GM18951 (cell line): ENCODE data around the gene ACAP2.
"Not testable (repeated sequence)": the region's sequence is repeated elsewhere in the genome, so short reads cannot be mapped to it uniquely, and the experiment has no call there.

Experiments
- POLR2A ChIP-seq: IDR thresholded peaks from 4 replicates; pipeline ENCODE4 v1.6.1; 2011; ENCODE audit warnings: mild to moderate bottlenecking; ENCODE audit not compliant: insufficient read length, insufficient read depth; ENCODE audit errors: extremely low read depth
- in situ Hi-C: fragments of 300-500 bp; cut with MboI; formaldehyde crosslinking; loops from one replicate; pipeline ENCODE4 v1.12.0; 2022; ENCODE audit warnings: low sequenced_read_pairs, mixed read lengths, inconsistent platforms; ENCODE audit not compliant: unreplicated experiment

Gene ACAP2

DNA sequence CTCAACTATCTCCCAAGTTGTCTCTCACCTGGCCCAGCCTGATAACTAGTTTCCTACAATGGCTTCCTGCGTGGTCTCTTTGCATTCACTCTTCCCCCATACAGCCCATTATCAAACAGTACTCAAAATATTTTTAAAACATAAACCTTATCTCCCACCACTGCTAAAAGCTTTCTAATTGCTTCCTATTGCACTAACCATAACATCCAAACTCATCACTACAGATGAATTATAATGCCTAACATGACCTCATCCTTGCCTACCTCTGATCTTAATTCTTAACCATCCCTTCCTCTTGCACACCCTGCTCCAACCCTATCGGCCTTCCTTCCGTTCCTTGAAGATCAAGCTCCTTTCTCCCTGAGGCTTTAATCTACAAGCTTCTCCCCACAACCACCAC lies 17.0 kb downstream of the ACAP2 start:
- no peak for TF ChIP-seq POLR2A
- in situ Hi-C loops = no loop called here

DNA sequence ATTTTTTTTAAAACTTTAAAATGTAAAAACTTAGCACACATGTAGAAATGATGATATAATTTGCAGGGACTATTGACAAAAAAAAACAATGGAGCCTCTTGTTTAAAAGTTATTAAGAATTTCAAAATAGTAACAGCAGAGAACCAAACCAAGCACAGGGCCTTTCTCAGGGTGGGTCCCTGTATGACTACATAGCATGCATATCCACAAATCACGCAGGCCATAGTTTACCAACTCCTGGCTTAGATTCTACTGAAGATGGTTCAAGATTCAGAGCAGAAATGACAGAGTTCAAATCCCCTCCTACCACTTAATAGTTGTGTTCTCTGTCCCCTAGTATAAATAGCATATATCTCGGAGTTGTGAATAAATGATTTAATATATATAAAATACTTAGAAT lies 19.0 kb downstream of the ACAP2 start:
- in situ Hi-C loops = no loop called here

DNA sequence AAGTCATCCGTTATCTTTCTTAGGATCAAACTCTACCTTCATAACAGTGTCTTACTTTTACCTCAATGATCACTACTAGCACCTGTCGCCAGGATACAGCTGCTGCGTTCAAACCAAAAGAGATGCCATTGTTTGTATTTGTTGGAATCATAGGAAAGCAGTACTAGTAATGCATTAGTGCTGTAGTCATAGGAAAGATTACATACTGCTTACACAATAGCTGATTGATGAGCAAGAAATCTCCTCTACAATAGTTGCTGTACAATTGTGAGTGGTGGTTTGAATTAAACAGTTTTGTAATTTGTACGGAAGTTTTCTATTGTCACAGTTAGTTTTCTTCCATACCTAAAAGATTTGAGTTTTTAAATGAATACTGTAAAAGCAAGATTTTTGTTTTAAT lies 21.4 kb downstream of the ACAP2 start:
- in situ Hi-C loops = no loop called here
- TF ChIP-seq POLR2A = no peak

More for the DNA sequence above, 19.0 kb downstream of the ACAP2 start:
- TF ChIP-seq POLR2A = no peak

DNA sequence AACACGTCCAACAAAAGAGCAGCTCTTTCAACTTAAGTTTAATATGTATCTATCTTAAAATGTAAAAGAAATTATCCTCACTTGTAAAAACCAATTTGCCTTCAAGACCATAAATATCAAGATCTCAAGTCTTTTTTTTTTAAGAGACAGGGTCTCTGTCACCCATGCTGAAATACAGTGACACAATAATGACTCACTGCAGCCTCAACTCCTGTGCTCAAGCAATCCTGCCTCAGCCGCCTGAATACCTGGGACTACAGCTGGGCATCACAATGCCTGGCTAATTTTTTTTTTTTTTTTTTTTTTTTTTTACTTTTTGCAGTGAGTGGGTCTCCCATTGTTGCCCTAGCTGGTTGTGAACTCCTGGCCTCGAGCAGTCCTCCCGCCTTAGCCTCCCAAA lies 26.0 kb downstream of the ACAP2 start:
- in situ Hi-C loops = no loop called here
- TF ChIP-seq POLR2A = no peak

DNA sequence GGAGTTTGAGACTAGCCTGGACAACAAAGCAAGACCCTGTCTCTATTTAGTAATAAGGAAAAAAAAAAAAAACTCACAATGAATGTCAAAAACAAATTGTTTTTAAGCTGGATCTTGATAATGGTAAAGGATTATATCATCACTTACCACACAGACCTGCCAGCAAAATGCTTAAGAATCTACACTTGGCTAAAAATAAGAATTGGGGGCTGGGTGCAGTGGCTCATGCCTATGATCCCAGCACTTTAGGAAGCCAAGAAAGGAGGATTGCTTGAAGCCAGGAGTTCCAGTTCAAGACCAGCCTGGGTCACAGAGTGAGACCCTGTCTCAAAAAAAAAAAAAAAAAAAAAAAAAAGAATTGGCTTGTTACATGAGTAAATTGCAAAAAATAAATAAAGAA lies 31.0 kb downstream of the ACAP2 start:
- TF ChIP-seq POLR2A = no peak
- in situ Hi-C loops = no loop called here

DNA sequence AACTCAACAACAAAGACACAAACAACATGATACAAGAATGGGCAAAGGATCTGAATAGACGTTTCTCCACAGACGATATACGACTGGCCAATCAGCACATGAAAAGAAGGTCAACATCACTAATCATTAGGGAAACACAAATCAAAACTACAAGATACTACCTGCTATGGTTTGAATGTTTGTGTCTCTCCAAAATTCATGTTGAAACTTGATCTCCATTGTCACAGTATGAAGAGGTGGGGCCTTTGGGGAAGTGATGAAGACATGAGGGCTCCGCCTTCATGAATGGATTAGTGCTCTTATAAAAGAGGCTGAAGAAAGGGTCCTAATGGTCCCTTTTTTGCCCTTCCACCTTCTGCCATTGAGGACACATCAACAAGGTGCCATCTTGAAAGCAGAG lies 32.3 kb downstream of the ACAP2 start:
- in situ Hi-C loops = no loop called here
- no peak for TF ChIP-seq POLR2A

DNA sequence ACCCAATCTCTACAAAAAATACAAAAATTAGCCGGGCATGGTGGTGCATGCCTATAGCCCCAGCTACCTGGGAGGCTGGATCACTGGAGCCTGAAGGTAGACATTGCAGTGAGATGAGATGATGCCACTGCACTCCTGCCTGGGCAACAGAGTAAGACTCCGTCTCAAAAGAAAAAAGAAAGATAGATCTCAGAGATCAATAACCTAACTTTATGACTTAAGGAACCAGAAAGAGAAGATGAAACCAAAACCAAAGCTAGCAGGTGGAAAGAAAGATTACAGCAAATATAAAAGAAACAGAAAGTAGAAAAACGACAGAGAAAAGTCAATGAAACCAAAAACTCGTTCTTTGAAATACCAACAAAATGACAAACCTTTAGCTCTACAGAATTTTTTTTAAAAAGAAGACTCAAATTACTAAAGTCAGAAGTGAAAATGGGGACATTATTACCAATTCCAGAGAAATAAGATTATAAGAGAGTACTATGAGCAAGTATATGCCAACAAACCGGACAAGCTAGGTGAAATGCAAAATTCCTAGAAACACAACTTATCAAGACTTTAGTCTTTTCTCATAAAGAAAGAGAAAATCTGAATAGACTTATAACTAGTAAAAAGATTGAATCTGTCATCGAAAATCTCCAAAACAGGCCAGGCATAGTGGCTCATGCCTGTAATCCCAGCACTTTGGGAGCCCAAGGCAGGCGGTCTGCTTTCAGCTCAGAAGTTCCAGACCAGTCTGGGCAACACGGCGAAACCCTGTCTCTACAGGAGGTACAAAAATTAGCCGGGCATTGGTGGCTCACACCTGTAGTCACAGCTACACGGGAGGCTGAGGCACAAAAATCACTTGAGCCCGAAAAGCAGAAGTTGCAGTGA lies 35.0 kb downstream of the ACAP2 start:
- TF ChIP-seq POLR2A = no peak
- in situ Hi-C loops = no loop called here

DNA sequence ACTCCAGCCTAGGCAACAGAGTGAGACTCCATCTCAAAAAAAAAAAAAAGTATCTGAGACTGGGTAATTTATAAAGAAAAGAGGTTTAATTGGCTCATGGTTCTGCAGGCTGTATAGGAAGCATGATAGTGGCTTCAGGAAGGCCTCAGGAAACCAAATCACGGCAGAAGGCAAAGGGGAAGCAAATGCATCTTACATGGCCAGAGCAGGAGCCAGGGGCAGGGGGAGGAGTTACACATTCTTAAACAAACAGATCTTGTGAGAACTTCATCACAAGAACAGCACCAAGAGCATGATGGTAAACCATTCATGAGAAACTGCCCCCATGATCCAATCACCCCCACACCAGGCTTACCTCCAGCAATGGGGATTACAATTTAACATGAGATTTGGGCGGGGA lies 37.2 kb downstream of the ACAP2 start:
- TF ChIP-seq POLR2A = no peak
- in situ Hi-C loops = no loop called here

DNA sequence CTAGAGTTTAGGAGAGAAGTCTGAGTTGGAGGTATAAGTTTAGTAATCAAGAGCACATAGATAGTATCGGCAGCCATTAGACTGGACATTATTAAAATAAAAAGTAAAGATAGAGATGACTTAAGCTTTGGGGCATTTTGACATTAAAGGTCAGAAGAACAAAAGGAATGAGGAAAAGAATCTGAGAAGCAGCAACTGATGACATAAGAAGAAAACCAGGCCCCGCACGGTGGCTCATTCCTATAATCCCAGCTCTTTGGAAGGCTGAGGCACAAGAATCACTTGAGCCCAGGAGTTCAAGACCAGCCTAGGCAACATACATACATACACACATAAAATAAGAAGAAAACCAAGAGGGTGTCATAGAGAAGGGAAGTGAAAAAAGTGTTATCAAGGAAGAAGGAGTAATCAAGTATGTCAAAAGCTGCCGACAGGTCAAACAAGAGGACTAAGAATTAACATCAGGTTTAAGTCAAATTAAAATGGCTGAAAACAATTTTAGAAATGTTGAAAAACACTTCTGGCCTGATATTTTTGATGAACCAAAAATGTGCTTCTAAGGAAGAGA lies 38.9 kb downstream of the ACAP2 start:
- no peak for TF ChIP-seq POLR2A
- in situ Hi-C loops = no loop called here

DNA sequence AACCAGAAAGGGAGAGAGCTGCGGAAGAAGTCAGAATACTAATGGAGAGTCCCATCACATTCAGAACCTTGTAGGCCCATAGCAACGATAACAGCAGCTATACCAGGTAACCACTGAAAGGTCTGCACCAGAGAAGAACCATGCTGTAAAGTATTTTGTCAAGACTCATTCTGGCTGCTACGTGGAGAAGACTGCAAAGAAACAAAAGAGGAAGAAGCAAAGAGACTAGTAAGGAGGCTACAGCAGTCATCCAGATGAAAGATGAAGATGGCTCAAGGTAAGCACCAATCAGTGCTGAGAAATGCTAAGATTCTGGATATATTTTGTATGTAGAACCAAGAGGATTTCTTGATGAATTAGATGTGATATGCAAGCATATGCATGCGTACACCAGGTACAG lies 39.6 kb downstream of the ACAP2 start:
- in situ Hi-C loops = no loop called here
- no peak for TF ChIP-seq POLR2A

DNA sequence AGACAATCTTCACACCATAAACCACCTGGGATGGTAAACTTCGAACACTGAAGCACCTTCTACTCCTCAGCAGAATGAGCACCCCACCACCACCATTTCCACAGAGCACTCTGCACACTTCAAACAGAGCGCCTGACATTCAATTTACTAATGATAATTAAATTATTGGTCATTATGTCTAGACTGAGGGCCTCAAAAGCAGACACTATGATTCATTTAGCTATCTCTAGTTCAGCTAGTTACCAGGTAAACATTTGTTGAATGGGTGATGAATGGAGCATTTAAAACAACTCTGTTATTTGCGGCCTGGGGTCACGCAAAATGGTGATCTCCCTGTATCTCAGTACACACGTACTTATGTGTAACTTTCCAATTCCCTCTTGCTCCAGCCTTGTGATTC lies 40.9 kb downstream of the ACAP2 start:
- TF ChIP-seq POLR2A = no peak
- in situ Hi-C loops = no loop called here

DNA sequence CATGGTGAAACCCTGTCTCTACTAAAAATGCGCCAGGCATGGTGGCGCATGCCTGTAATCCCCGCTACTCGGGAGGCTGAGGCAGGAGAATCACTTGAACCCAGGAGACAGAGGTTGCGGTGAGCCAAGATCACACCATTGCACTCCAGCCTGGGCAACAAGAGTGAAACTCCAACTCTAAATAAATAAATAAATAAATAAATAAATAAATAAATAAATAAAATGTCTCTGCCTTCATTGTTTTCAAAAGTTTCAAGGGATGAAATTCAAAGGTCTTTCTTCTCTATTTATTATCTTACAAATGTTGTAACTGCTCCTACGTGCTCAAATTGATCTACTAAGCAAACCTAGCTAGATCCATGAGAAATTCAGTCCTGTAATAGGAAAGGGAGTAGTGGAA lies 44.4 kb downstream of the ACAP2 start:
- in situ Hi-C loops = not testable (repeated sequence)

DNA sequence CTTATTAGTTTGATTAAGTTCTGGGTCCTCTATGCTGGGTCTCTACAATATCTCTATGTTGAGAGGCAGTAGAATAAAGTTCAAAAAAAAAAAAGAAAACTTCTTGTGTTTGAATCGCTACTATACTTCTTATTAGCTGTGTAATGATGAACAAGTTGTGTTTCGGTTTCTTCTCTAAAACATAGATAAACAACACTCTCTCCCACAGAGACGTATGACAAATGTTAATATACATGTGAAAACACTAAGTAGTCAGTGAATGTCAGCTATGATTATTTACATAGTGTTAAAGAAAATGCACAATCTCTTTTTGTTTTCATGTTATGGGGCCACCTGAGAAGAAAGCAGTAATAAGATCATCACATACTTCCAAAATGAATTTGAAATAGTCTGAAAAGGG lies 45.3 kb downstream of the ACAP2 start:
- in situ Hi-C loops = no loop called here
- no peak for TF ChIP-seq POLR2A

DNA sequence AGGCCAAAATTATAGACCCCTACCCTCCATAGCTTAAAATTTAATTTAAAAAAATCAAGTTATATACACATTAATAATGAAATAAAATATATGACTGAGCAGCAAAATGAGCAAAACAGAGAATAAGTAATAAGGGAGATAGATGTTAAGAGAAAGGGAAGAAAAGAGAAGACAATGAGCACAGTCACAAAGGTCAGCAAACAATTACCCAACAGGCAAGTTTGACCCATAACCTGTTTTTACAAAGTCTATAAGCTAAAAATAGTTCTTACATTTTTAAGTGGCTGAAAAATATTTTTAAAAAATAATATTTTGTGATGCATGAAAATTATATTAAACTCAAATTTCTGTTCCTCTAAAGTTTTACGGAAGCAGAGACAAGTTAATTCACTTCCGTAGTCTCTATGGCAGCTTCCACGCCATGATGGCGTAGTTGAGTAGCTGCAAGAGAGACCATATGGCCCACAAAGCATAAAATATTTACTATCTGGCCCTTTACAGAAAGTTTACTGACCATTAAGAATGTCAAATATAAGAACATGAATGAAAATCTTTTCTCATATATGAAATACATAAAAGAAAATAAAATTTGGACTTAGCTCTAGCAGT lies 47.5 kb downstream of the ACAP2 start:
- in situ Hi-C loops = no loop called here

More for the DNA sequence above, 47.5 kb downstream of the ACAP2 start:
- no peak for TF ChIP-seq POLR2A
